ENCODE results near the gene KRT17. TPM values are rescaled to one million over a fixed set of nuclear protein-coding genes. Genes with fewer than 3 reads are reported as not detected.

KRT17 gene
- total and polyA plus RNA-seq, 10 of the 15 experiments (the other 5 are each of a cell fraction or from before 2014, with no cell fraction given): 0.47 to 30.0 (median 2.5) TPM

DNA sequence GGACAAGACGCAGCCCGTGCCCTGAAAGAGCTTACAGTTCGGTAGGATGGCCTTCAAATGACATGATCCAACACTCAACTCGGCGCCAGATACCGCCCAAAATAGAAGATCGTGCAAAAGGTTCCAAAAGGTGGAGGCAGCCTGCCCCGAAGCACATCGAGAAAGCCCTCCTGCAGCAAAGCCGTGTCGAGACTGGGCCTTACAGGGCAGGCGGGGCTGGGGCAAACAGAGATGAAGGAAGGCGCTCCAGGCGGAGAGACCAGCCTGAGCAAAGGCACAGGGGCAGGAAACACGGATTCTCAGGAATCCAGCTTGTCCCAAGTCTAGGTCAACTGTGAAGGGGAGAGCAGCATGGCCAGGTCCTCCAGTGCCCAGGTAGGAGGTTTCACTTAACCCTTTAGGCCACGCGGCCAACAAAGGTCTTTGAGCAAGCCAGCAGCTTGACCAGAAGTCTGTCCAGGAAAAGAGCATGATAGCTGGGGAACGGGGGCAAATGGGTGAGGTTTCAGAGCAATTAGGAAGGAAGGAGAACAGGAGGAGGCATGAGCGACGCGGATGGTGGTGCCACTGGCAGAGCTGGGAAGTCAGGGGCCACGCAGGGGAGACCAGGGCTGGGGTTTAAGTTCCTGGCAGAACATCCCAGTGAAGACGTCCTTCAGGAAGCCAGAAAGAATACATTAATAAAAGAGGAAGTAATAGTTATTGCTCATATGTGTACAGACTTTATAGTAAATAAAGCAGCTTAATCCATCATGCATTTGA lies 43.1 kb upstream of the KRT17 start (continued):
- TF ChIP-seq, protein P1, sequence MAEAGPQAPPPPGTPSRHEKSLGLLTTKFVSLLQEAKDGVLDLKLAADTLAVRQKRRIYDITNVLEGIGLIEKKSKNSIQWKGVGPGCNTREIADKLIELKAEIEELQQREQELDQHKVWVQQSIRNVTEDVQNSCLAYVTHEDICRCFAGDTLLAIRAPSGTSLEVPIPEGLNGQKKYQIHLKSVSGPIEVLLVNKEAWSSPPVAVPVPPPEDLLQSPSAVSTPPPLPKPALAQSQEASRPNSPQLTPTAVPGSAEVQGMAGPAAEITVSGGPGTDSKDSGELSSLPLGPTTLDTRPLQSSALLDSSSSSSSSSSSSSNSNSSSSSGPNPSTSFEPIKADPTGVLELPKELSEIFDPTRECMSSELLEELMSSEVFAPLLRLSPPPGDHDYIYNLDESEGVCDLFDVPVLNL (IDR thresholded peaks at IDR 0.05; ENCODE audit: low read depth, low read length): no peak
- no peak for TF ChIP-seq BRCA1 (IDR thresholded peaks at IDR 0.05; ENCODE audit: low read depth, low read length)
- no peak for TF ChIP-seq MEF2A (IDR thresholded peaks at IDR 0.05; ENCODE audit: insufficient read depth, low read depth, low read length)
- peak; percentile 26; the same call in 1 of the 2 replicates for TF ChIP-seq HDGF (IDR thresholded peaks at IDR 0.05)
- no peak for TF ChIP-seq NRF1 (conservative IDR thresholded peaks at IDR 0.05; ENCODE audit: low read depth, low read length)
- TF ChIP-seq, protein P2, sequence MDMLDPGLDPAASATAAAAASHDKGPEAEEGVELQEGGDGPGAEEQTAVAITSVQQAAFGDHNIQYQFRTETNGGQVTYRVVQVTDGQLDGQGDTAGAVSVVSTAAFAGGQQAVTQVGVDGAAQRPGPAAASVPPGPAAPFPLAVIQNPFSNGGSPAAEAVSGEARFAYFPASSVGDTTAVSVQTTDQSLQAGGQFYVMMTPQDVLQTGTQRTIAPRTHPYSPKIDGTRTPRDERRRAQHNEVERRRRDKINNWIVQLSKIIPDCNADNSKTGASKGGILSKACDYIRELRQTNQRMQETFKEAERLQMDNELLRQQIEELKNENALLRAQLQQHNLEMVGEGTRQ (IDR thresholded peaks at IDR 0.05; ENCODE audit: borderline replicate concordance, low read depth, low read length): no peak
- no peak for TF ChIP-seq RELA (IDR thresholded peaks at IDR 0.05; ENCODE audit: borderline replicate concordance, partially characterized antibody)
- TF ChIP-seq SMAD1 (IDR thresholded peaks at IDR 0.05; ENCODE audit: low read depth, partially characterized antibody): no peak
- TF ChIP-seq, protein P3, sequence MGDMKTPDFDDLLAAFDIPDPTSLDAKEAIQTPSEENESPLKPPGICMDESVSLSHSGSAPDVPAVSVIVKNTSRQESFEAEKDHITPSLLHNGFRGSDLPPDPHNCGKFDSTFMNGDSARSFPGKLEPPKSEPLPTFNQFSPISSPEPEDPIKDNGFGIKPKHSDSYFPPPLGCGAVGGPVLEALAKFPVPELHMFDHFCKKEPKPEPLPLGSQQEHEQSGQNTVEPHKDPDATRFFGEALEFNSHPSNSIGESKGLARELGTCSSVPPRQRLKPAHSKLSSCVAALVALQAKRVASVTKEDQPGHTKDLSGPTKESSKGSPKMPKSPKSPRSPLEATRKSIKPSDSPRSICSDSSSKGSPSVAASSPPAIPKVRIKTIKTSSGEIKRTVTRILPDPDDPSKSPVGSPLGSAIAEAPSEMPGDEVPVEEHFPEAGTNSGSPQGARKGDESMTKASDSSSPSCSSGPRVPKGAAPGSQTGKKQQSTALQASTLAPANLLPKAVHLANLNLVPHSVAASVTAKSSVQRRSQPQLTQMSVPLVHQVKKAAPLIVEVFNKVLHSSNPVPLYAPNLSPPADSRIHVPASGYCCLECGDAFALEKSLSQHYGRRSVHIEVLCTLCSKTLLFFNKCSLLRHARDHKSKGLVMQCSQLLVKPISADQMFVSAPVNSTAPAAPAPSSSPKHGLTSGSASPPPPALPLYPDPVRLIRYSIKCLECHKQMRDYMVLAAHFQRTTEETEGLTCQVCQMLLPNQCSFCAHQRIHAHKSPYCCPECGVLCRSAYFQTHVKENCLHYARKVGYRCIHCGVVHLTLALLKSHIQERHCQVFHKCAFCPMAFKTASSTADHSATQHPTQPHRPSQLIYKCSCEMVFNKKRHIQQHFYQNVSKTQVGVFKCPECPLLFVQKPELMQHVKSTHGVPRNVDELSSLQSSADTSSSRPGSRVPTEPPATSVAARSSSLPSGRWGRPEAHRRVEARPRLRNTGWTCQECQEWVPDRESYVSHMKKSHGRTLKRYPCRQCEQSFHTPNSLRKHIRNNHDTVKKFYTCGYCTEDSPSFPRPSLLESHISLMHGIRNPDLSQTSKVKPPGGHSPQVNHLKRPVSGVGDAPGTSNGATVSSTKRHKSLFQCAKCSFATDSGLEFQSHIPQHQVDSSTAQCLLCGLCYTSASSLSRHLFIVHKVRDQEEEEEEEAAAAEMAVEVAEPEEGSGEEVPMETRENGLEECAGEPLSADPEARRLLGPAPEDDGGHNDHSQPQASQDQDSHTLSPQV (IDR thresholded peaks at IDR 0.05): no peak
- TF ChIP-seq, protein P4, sequence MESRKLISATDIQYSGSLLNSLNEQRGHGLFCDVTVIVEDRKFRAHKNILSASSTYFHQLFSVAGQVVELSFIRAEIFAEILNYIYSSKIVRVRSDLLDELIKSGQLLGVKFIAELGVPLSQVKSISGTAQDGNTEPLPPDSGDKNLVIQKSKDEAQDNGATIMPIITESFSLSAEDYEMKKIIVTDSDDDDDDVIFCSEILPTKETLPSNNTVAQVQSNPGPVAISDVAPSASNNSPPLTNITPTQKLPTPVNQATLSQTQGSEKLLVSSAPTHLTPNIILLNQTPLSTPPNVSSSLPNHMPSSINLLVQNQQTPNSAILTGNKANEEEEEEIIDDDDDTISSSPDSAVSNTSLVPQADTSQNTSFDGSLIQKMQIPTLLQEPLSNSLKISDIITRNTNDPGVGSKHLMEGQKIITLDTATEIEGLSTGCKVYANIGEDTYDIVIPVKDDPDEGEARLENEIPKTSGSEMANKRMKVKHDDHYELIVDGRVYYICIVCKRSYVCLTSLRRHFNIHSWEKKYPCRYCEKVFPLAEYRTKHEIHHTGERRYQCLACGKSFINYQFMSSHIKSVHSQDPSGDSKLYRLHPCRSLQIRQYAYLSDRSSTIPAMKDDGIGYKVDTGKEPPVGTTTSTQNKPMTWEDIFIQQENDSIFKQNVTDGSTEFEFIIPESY (IDR thresholded peaks at IDR 0.05): no peak
- TF ChIP-seq JUND (IDR thresholded peaks at IDR 0.05; ENCODE audit: low read depth, low read length): no peak
- TF ChIP-seq CBX5 (IDR thresholded peaks at IDR 0.05; ENCODE audit: low read depth): no peak
- TF ChIP-seq, protein P5, sequence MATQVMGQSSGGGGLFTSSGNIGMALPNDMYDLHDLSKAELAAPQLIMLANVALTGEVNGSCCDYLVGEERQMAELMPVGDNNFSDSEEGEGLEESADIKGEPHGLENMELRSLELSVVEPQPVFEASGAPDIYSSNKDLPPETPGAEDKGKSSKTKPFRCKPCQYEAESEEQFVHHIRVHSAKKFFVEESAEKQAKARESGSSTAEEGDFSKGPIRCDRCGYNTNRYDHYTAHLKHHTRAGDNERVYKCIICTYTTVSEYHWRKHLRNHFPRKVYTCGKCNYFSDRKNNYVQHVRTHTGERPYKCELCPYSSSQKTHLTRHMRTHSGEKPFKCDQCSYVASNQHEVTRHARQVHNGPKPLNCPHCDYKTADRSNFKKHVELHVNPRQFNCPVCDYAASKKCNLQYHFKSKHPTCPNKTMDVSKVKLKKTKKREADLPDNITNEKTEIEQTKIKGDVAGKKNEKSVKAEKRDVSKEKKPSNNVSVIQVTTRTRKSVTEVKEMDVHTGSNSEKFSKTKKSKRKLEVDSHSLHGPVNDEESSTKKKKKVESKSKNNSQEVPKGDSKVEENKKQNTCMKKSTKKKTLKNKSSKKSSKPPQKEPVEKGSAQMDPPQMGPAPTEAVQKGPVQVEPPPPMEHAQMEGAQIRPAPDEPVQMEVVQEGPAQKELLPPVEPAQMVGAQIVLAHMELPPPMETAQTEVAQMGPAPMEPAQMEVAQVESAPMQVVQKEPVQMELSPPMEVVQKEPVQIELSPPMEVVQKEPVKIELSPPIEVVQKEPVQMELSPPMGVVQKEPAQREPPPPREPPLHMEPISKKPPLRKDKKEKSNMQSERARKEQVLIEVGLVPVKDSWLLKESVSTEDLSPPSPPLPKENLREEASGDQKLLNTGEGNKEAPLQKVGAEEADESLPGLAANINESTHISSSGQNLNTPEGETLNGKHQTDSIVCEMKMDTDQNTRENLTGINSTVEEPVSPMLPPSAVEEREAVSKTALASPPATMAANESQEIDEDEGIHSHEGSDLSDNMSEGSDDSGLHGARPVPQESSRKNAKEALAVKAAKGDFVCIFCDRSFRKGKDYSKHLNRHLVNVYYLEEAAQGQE (IDR thresholded peaks at IDR 0.05; ENCODE audit: low read depth, low read length): no peak
- TF ChIP-seq SMC3 (IDR thresholded peaks at IDR 0.05; ENCODE audit: borderline replicate concordance, low read length): no peak
- TF ChIP-seq ZBED1 (IDR thresholded peaks at IDR 0.05; ENCODE audit: borderline replicate concordance): no peak
- TF ChIP-seq, protein P6, sequence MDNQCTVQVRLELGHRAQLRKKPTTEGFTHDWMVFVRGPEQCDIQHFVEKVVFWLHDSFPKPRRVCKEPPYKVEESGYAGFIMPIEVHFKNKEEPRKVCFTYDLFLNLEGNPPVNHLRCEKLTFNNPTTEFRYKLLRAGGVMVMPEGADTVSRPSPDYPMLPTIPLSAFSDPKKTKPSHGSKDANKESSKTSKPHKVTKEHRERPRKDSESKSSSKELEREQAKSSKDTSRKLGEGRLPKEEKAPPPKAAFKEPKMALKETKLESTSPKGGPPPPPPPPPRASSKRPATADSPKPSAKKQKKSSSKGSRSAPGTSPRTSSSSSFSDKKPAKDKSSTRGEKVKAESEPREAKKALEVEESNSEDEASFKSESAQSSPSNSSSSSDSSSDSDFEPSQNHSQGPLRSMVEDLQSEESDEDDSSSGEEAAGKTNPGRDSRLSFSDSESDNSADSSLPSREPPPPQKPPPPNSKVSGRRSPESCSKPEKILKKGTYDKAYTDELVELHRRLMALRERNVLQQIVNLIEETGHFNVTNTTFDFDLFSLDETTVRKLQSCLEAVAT (IDR thresholded peaks at IDR 0.05): 0 out of 2 replicates have a peak, but pooled peaks have one; percentile 75
